Mesendoderm (in vitro differentiated cells): ENCODE results near the gene PROK1.

ENCODE experiments used
- DNase-seq: peaks from one replicate; pipeline ENCODE4 v3.0.0; 2013
- H2AK5ac ChIP-seq: 2 replicates; pipeline ENCODE4 v1.6.1; 2013; ENCODE audit warnings: low read length, inconsistent platforms
- H2BK120ac ChIP-seq: 2 replicates; pipeline ENCODE4 v1.6.1; 2013; ENCODE audit warnings: low read depth, mild to moderate bottlenecking, low read length, moderate library complexity, mixed read lengths
- H2BK15ac ChIP-seq: replicated peaks from 2 replicates; pipeline ENCODE4 v1.6.1; 2013; ENCODE audit warnings: low read depth, mild to moderate bottlenecking, moderate library complexity
- H2BK5ac ChIP-seq: 2 replicates; pipeline ENCODE4 v1.6.1; 2013; ENCODE audit warnings: low read length, inconsistent platforms
- H3K18ac ChIP-seq: 2 replicates; pipeline ENCODE4 v1.6.1; 2013; ENCODE audit warnings: mild to moderate bottlenecking, low read length, mixed read lengths
- H3K23ac ChIP-seq: one replicate; pipeline ENCODE4 v1.6.1; 2013; ENCODE audit warnings: low read length
- H3K27ac ChIP-seq: 2 replicates; pipeline ENCODE4 v1.5.1; 2013; ENCODE audit warnings: low read depth, mild to moderate bottlenecking, inconsistent platforms, low read length, moderate library complexity
- H3K27me3 ChIP-seq: 2 replicates; pipeline ENCODE4 v1.6.1; 2013; ENCODE audit warnings: low read length, control low read depth, mild to moderate bottlenecking, inconsistent platforms; ENCODE audit not compliant: insufficient read depth, poor library complexity
- H3K36me3 ChIP-seq: 2 replicates; pipeline ENCODE4 v1.6.1; 2013; ENCODE audit warnings: low read length, inconsistent platforms; ENCODE audit not compliant: control insufficient read depth, insufficient read depth
- H3K4ac ChIP-seq: one replicate; pipeline ENCODE4 v1.6.1; 2013; ENCODE audit warnings: low read depth, mild to moderate bottlenecking, low read length, moderate library complexity
- H3K4me1 ChIP-seq: 2 replicates; pipeline ENCODE4 v1.6.1; 2013; ENCODE audit warnings: low read depth, low read length, inconsistent platforms; ENCODE audit not compliant: control insufficient read depth
- H3K4me2 ChIP-seq: 2 replicates; pipeline ENCODE4 v1.6.1; 2013; ENCODE audit warnings: low read length
- H3K4me3 ChIP-seq: 2 replicates; pipeline ENCODE4 v1.5.1; 2013; ENCODE audit warnings: mild to moderate bottlenecking, low read length
- H3K56ac ChIP-seq: one replicate; pipeline ENCODE4 v1.6.1; 2013; ENCODE audit warnings: low read length
- H3K79me1 ChIP-seq: 2 replicates; pipeline ENCODE4 v1.6.1; 2013; ENCODE audit warnings: low read length, inconsistent platforms
- H3K79me2 ChIP-seq: 2 replicates; pipeline ENCODE4 v1.6.1; 2013; ENCODE audit warnings: mild to moderate bottlenecking, low read length; ENCODE audit not compliant: control insufficient read depth, insufficient read depth
- H3K9ac ChIP-seq: 2 replicates; pipeline ENCODE4 v1.6.1; 2013; ENCODE audit warnings: low read length, inconsistent platforms
- H4K5ac ChIP-seq: one replicate; pipeline ENCODE4 v1.6.1; 2013; ENCODE audit warnings: low read length
- H4K8ac ChIP-seq: one replicate; pipeline ENCODE4 v1.6.1; 2013; ENCODE audit warnings: low read depth, mild to moderate bottlenecking, control low read depth, low read length, moderate library complexity
- WGBS: extraction: QIAGEN DNeasy Blood & Tissue Kit; methylation state at CpG from one replicate; pipeline ENCODE4 v1.1.7; 2013; ENCODE audit warnings: low lambda C conversion rate, missing lambda C conversion rate; ENCODE audit not compliant: insufficient coverage; ENCODE audit errors: extremely low coverage; 5-methylcytosine and 5-hydroxymethylcytosine counted together

PROK1 gene

GRCh38 chr1:110471131-110471530 lies 20.2 kb downstream of the PROK1 start:
- no peak overlapping the region for H2AK5ac ChIP-seq
- no peak overlapping the region for H3K56ac ChIP-seq
- no peak overlapping the region for H3K27ac ChIP-seq
- no peak overlapping the region for H3K4me2 ChIP-seq
- H2BK120ac ChIP-seq = no peak overlapping the region
- no peak overlapping the region for H3K4ac ChIP-seq
- H3K36me3 ChIP-seq = no peaks in the 10 kb centered on the region
- no peak overlapping the region for H3K9ac ChIP-seq
- WGBS = no CpG with 5 or more reads among the region's 3 CpGs
- no peak overlapping the region for H3K23ac ChIP-seq
- H3K4me3 ChIP-seq = no peak overlapping the region
- H2BK15ac ChIP-seq = no peak overlapping the region
- no peak overlapping the region for H2BK5ac ChIP-seq
- no peak for DNase-seq
- no peak overlapping the region for H3K18ac ChIP-seq
- no peaks in the 10 kb centered on the region for H3K79me1 ChIP-seq
- no peaks in the 10 kb centered on the region for H3K79me2 ChIP-seq
- no peak overlapping the region for H4K5ac ChIP-seq
- no peaks in the 10 kb centered on the region for H3K27me3 ChIP-seq
- no peaks in the 10 kb centered on the region for H3K4me1 ChIP-seq
- H4K8ac ChIP-seq = no peak overlapping the region

GRCh38 chr1:110472546-110472945 lies 21.6 kb downstream of the PROK1 start:
- WGBS = no CpG with 5 or more reads among the region's 10 CpGs
- no peak overlapping the region for H4K5ac ChIP-seq
- H3K18ac ChIP-seq = no peak overlapping the region
- H3K4me3 ChIP-seq = no peak overlapping the region
- no peak overlapping the region for H3K9ac ChIP-seq
- H2AK5ac ChIP-seq = no peak overlapping the region
- H3K27ac ChIP-seq = no peak overlapping the region
- no peak for DNase-seq
- no peaks in the 10 kb centered on the region for H3K4me1 ChIP-seq
- no peak overlapping the region for H3K23ac ChIP-seq
- no peaks in the 10 kb centered on the region for H3K36me3 ChIP-seq
- no peak overlapping the region for H3K56ac ChIP-seq
- H4K8ac ChIP-seq = no peak overlapping the region
- H2BK5ac ChIP-seq = no peak overlapping the region
- H2BK120ac ChIP-seq = no peak overlapping the region
- H3K79me1 ChIP-seq = no peaks in the 10 kb centered on the region
- no peak overlapping the region for H3K4ac ChIP-seq
- H2BK15ac ChIP-seq = no peak overlapping the region
- H3K27me3 ChIP-seq = no peaks in the 10 kb centered on the region
- H3K79me2 ChIP-seq = no peaks in the 10 kb centered on the region
- no peak overlapping the region for H3K4me2 ChIP-seq

- no peak overlapping the region for H4K8ac ChIP-seq
- H3K4me3 ChIP-seq = no peak overlapping the region
- H3K79me2 ChIP-seq = no peaks in the 10 kb centered on the region
- no peaks in the 10 kb centered on the region for H3K79me1 ChIP-seq
- H2BK15ac ChIP-seq = no peak overlapping the region
- H3K56ac ChIP-seq = no peak overlapping the region
- no peaks in the 10 kb centered on the region for H3K4me1 ChIP-seq
- H3K18ac ChIP-seq = no peak overlapping the region
- no peak overlapping the region for H3K23ac ChIP-seq
- no peak overlapping the region for H2BK120ac ChIP-seq
- no peak overlapping the region for H3K9ac ChIP-seq
- H2BK5ac ChIP-seq = no peak overlapping the region
- H3K4me2 ChIP-seq = no peak overlapping the region
- H3K36me3 ChIP-seq = no peaks in the 10 kb centered on the region
- no peak overlapping the region for H2AK5ac ChIP-seq
- H3K27ac ChIP-seq = no peak overlapping the region
- no peak overlapping the region for H3K4ac ChIP-seq
- H4K5ac ChIP-seq = no peak overlapping the region
- H3K27me3 ChIP-seq = no peaks in the 10 kb centered on the region
- no CpG with 5 or more reads among the region's 6 CpGs for WGBS
- no peak for DNase-seq
Observed at GRCh38 chr1:110474444-110474843, 23.5 kb downstream of the PROK1 start.

- no peak overlapping the region for H2BK5ac ChIP-seq
- H3K27ac ChIP-seq = no peak overlapping the region
- no peak overlapping the region for H2AK5ac ChIP-seq
- no peak overlapping the region for H3K18ac ChIP-seq
- no peak overlapping the region for H3K4me3 ChIP-seq
- H4K5ac ChIP-seq = no peak overlapping the region
- no peak overlapping the region for H3K4ac ChIP-seq
- no peak overlapping the region for H3K4me2 ChIP-seq
- no peak overlapping the region for H4K8ac ChIP-seq
- H2BK120ac ChIP-seq = no peak overlapping the region
- H2BK15ac ChIP-seq = no peak overlapping the region
- no peak overlapping the region for H3K9ac ChIP-seq
- H3K4me1 ChIP-seq = no peaks in the 10 kb centered on the region
- H3K79me1 ChIP-seq = no peaks in the 10 kb centered on the region
- H3K27me3 ChIP-seq = no peaks in the 10 kb centered on the region
- WGBS = no CpG with 5 or more reads among the region's 5 CpGs
- no peaks in the 10 kb centered on the region for H3K36me3 ChIP-seq
- H3K23ac ChIP-seq = no peak overlapping the region
- DNase-seq = peak; percentile 85
- H3K79me2 ChIP-seq = no peaks in the 10 kb centered on the region
- peak overlapping the region; percentile 68 for H3K56ac ChIP-seq
Observed at GRCh38 chr1:110475362-110476027, 24.5 kb downstream of the PROK1 start.

- Histone ChIP-seq H3K79me1 (no peaks in the 10 kb centered on the region), H2AK5ac (no peak overlapping the region), H3K9ac (no peak overlapping the region), H3K36me3 (no peaks in the 10 kb centered on the region), H3K4ac (no peak overlapping the region), H3K4me1 (no peaks in the 10 kb centered on the region), H4K8ac (no peak overlapping the region), H2BK5ac (no peak overlapping the region), H3K27me3 (no peaks in the 10 kb centered on the region), H2BK120ac (no peak overlapping the region), H3K79me2 (no peaks in the 10 kb centered on the region), H3K18ac (no peak overlapping the region), H3K56ac (no peak overlapping the region), H3K4me2 (no peak overlapping the region), H2BK15ac (no peak overlapping the region), H3K4me3 (no peak overlapping the region), H3K23ac (no peak overlapping the region), H4K5ac (no peak overlapping the region), H3K27ac (no peak overlapping the region)
- no CpG with 5 or more reads among the region's 10 CpGs for WGBS
- no peak for DNase-seq
Observed at GRCh38 chr1:110476028-110476765, 25.2 kb downstream of the PROK1 start.
